H9 (cell line): Measurements from ENCODE around the gene BIRC5. TPM values are rescaled to one million over a fixed set of nuclear protein-coding genes. Genes with fewer than 3 reads are reported as not detected.

Experiments
- DNase-seq: peaks from one replicate; pipeline ENCODE4 v3.0.0-alpha.2; 2017
- H2AFZ ChIP-seq: one replicate; pipeline ENCODE4 v1.6.1; 2013; ENCODE audit warnings: mild to moderate bottlenecking, low read length, control low read depth, moderate library complexity
- H2AK5ac ChIP-seq: 2 replicates; pipeline ENCODE4 v1.6.1; 2013; ENCODE audit warnings: low read length, control low read depth, mixed read lengths; ENCODE audit not compliant: insufficient read length
- H2BK120ac ChIP-seq: one replicate; pipeline ENCODE4 v1.6.1; 2013; ENCODE audit warnings: low read depth, mild to moderate bottlenecking, low read length, control low read depth, inconsistent platforms; ENCODE audit not compliant: poor library complexity, severe bottlenecking
- H2BK12ac ChIP-seq: 2 replicates; pipeline ENCODE4 v1.6.1; 2013; ENCODE audit warnings: low read length, control low read depth, mixed read lengths, low read depth; ENCODE audit not compliant: insufficient read length
- H2BK15ac ChIP-seq: 2 replicates; pipeline ENCODE4 v1.6.1; 2013; ENCODE audit warnings: low read depth, low read length, control low read depth
- H2BK20ac ChIP-seq: one replicate; pipeline ENCODE4 v1.6.1; 2013; ENCODE audit warnings: low read depth, mild to moderate bottlenecking, low read length, control low read depth, inconsistent platforms; ENCODE audit not compliant: poor library complexity, severe bottlenecking
- H2BK5ac ChIP-seq: 2 replicates; pipeline ENCODE4 v1.6.1; 2013; ENCODE audit warnings: low read length, control low read depth, mixed read lengths; ENCODE audit not compliant: insufficient read length
- H3K14ac ChIP-seq: 2 replicates; pipeline ENCODE4 v1.6.1; 2013; ENCODE audit warnings: low read length, control low read depth; ENCODE audit not compliant: insufficient read depth
- H3K18ac ChIP-seq: 2 replicates; pipeline ENCODE4 v1.6.1; 2013; ENCODE audit warnings: low read depth, mild to moderate bottlenecking, mixed read lengths, low read length, control low read depth; ENCODE audit not compliant: insufficient read length
- H3K23ac ChIP-seq: 2 replicates; pipeline ENCODE4 v1.6.1; 2013; ENCODE audit warnings: low read length, control low read depth, mixed read lengths, low read depth; ENCODE audit not compliant: insufficient read length
- H3K23me2 ChIP-seq: 2 replicates; pipeline ENCODE4 v1.6.1; 2013; ENCODE audit warnings: low read depth, mild to moderate bottlenecking, mixed read lengths, low read length, control low read depth; ENCODE audit not compliant: insufficient read length, poor library complexity, severe bottlenecking
- H3K27ac ChIP-seq: 2 replicates; pipeline ENCODE4 v1.5.1; 2013; ENCODE audit warnings: low read length, control low read depth, mixed read lengths, low read depth; ENCODE audit not compliant: insufficient read length
- H3K27me3 ChIP-seq: 2 replicates; pipeline ENCODE4 v1.6.1; 2013; ENCODE audit warnings: low read length, control low read depth, inconsistent platforms; ENCODE audit not compliant: insufficient read depth
- H3K4ac ChIP-seq: 2 replicates; pipeline ENCODE4 v1.6.1; 2013; ENCODE audit warnings: low read depth, mild to moderate bottlenecking, control low read depth, inconsistent platforms, low read length, moderate library complexity
- H3K4me1 ChIP-seq: 2 replicates; pipeline ENCODE4 v1.6.1; 2013; ENCODE audit warnings: low read length, control low read depth, inconsistent platforms; ENCODE audit not compliant: insufficient read depth
- H3K4me2 ChIP-seq: 2 replicates; pipeline ENCODE4 v1.6.1; 2013; ENCODE audit warnings: low read length, control low read depth, mixed read lengths; ENCODE audit not compliant: insufficient read length, insufficient read depth
- H3K56ac ChIP-seq: 2 replicates; pipeline ENCODE4 v1.6.1; 2013; ENCODE audit warnings: low read depth, mild to moderate bottlenecking, mixed read lengths, low read length, control low read depth; ENCODE audit not compliant: insufficient read length
- H3K79me1 ChIP-seq: 2 replicates; pipeline ENCODE4 v1.6.1; 2013; ENCODE audit warnings: low read depth, mild to moderate bottlenecking, moderate library complexity, low read length, control low read depth, inconsistent platforms; ENCODE audit not compliant: insufficient read depth, poor library complexity, severe bottlenecking
- H3K79me2 ChIP-seq: 2 replicates; pipeline ENCODE4 v1.6.1; 2013; ENCODE audit warnings: low read length, control low read depth, inconsistent platforms; ENCODE audit not compliant: insufficient read depth
- H3K9ac ChIP-seq: 2 replicates; pipeline ENCODE4 v1.6.1; 2013; ENCODE audit warnings: low read length, control low read depth, mixed read lengths; ENCODE audit not compliant: insufficient read length; ENCODE audit errors: extremely low read depth
- H3K9me3 ChIP-seq: one replicate; pipeline ENCODE4 v1.6.1; 2013; ENCODE audit warnings: low read depth, low read length, inconsistent platforms; ENCODE audit not compliant: control insufficient read depth
- H3T11ph ChIP-seq: one replicate; pipeline ENCODE4 v1.6.1; 2013; ENCODE audit warnings: mild to moderate bottlenecking, low read length, control low read depth, inconsistent platforms
- H4K20me1 ChIP-seq: one replicate; pipeline ENCODE4 v1.6.1; 2013; ENCODE audit not compliant: control insufficient read depth, insufficient read length, insufficient read depth
- H4K5ac ChIP-seq: 2 replicates; pipeline ENCODE4 v1.6.1; 2013; ENCODE audit warnings: low read depth, mild to moderate bottlenecking, mixed read lengths, low read length, control low read depth; ENCODE audit not compliant: insufficient read length
- H4K8ac ChIP-seq: replicated peaks from 2 replicates; pipeline ENCODE4 v1.6.1; 2013; ENCODE audit warnings: low read length, control low read depth, mixed read lengths, low read depth; ENCODE audit not compliant: insufficient read length
- H4K91ac ChIP-seq: 2 replicates; pipeline ENCODE4 v1.6.1; 2013; ENCODE audit warnings: low read depth, mild to moderate bottlenecking, moderate library complexity, mixed read lengths, low read length, control low read depth; ENCODE audit not compliant: insufficient read length
- H3K27ac Mint-ChIP-seq, 3 experiments: 2 replicates in 2 of 3; 3 replicates in 1 of 3; pipeline ENCODE4 v1.8.0; 2020 to 2021; ENCODE audit warnings: mixed read lengths in 3 of 3, mild to moderate bottlenecking in 1 of 3, moderate library complexity in 1 of 3
- H3K27me3 Mint-ChIP-seq: 2 replicates; pipeline ENCODE4 v1.8.0; 2021; ENCODE audit warnings: low read depth, mild to moderate bottlenecking, moderate library complexity, mixed read lengths
- H3K36me3 Mint-ChIP-seq, 3 experiments: 2 replicates in 2 of 3; 3 replicates in 1 of 3; pipeline ENCODE4 v1.8.0; 2020 to 2021; ENCODE audit warnings: low read depth in 3 of 3, mixed read lengths in 3 of 3; ENCODE audit not compliant: insufficient read depth in 1 of 3
- H3K4me1 Mint-ChIP-seq, 2 experiments: 2 replicates each; pipeline ENCODE4 v1.8.0; 2020; ENCODE audit warnings: mixed read lengths in 2 of 2
- H3K4me3 Mint-ChIP-seq, 2 experiments: 2 replicates in 1 of 2; 3 replicates in 1 of 2; pipeline ENCODE4 v1.8.0; 2020 to 2021; ENCODE audit warnings: mild to moderate bottlenecking in 2 of 2, mixed read lengths in 2 of 2, moderate library complexity in 1 of 2
- H3K9me3 Mint-ChIP-seq, 2 experiments: 2 replicates in 1 of 2; 3 replicates in 1 of 2; pipeline ENCODE4 v1.8.0; 2020; ENCODE audit warnings: mild to moderate bottlenecking in 2 of 2, mixed read lengths in 2 of 2, moderate library complexity in 1 of 2
- CTCF ChIP-seq: fragments of 200-600 bp; sonication (generic); conservative IDR thresholded peaks from 3 replicates; pipeline ENCODE4 v1.8.0; 2021; ENCODE audit warnings: antibody characterized with exemption, mild to moderate bottlenecking
- WGBS: extraction: QIAGEN DNeasy Blood & Tissue Kit; methylation state at CpG from one replicate; pipeline ENCODE4 v1.1.7; 2013; ENCODE audit warnings: missing lambda C conversion rate, low lambda C conversion rate, mixed read lengths; ENCODE audit not compliant: insufficient read length; ENCODE audit errors: extremely low coverage; 5-methylcytosine and 5-hydroxymethylcytosine counted together
- total RNA-seq: library from RNA; stranded (reverse); gene quantifications from 2 replicates; pipeline ENCODE4 v1.2.1, GENCODE V29; 2021

BIRC5 gene
- total RNA-seq, 1 experiment from 2014 or later: 97.8 TPM

- TF ChIP-seq CTCF: no peak
- Histone ChIP-seq H3T11ph (no peak overlapping the region), H4K20me1 (no peaks in the 10 kb centered on the region), H3K9me3 (no peaks in the 10 kb centered on the region), H2BK5ac (no peak overlapping the region), H4K8ac (no peak overlapping the region), H3K4me2 (no peak overlapping the region), H3K56ac (no peak overlapping the region), H3K79me2 (no peaks in the 10 kb centered on the region), H3K18ac (no peak overlapping the region), H4K5ac (no peak overlapping the region), H3K9ac (no peak overlapping the region), H3K27me3 (no peaks in the 10 kb centered on the region; the same call in 1 of the 2 replicates), H3K4ac (no peak overlapping the region), H3K23me2 (no peaks in the 10 kb centered on the region), H2BK120ac (no peak overlapping the region), H3K4me1 (no peaks in the 10 kb centered on the region), H2BK12ac (no peak overlapping the region), H2BK15ac (no peak overlapping the region), H3K27ac (no peak overlapping the region), H2AFZ (no peak overlapping the region), H2BK20ac (no peak overlapping the region), H3K14ac (no peak overlapping the region), H2AK5ac (no peak overlapping the region), H4K91ac (no peak overlapping the region), H3K79me1 (no peaks in the 10 kb centered on the region), H3K23ac (no peak overlapping the region)
- H3K27ac Mint-ChIP-seq: no peak overlapping the region; a peak in 1 of 7 replicates
- no peaks in the 10 kb centered on the region for H3K9me3 Mint-ChIP-seq
- H3K36me3 Mint-ChIP-seq: no peaks in the 10 kb centered on the region; a peak in 1 of 7 replicates
- no peak for DNase-seq
- WGBS: no CpG with 5 or more reads among the region's 11 CpGs
- H3K4me3 Mint-ChIP-seq: no peak overlapping the region
- peaks cover 2 to 20% of the 10 kb centered on the region in 2 experiments for H3K4me1 Mint-ChIP-seq
- H3K27me3 Mint-ChIP-seq: peaks cover 18% of the 10 kb centered on the region
Observed at GRCh38 chr17:78237401-78238012, 23.5 kb downstream of the BIRC5 start.
